Liver (tissue), 3 donors: ENCODE results near the gene CRHR1.

Experiments used
- JUND ChIP-seq, 2 donors: IDR thresholded peaks; 2 replicates each; pipeline ENCODE4 v1.6.1; 2016; ENCODE audit warnings: antibody characterized with exemption in 2 of 2
- RXRA ChIP-seq, 2 donors: IDR thresholded peaks; 2 replicates each; pipeline ENCODE4 v1.6.1; 2017 to 2018; ENCODE audit warnings: antibody characterized with exemption in 2 of 2, mild to moderate bottlenecking in 1 of 2
- SP1 ChIP-seq: IDR thresholded peaks from 2 replicates; pipeline ENCODE4 v1.6.1; 2018; ENCODE audit warnings: antibody characterized with exemption, mild to moderate bottlenecking
- TAF1 ChIP-seq: conservative IDR thresholded peaks from 2 replicates; pipeline ENCODE4 v1.6.1; 2016; ENCODE audit warnings: antibody characterized with exemption, mild to moderate bottlenecking
- YY1 ChIP-seq: IDR thresholded peaks from 2 replicates; pipeline ENCODE4 v1.6.1; 2016; ENCODE audit warnings: antibody characterized with exemption, mild to moderate bottlenecking
- TF ChIP-seq, protein P1 (sequence below): fragments of 150-350 bp; IDR thresholded peaks from 2 replicates; pipeline ENCODE4 v1.5.1; 2017; ENCODE audit warnings: improper control_type of control experiment, low read depth, low read length; ENCODE audit not compliant: missing input control
- TF ChIP-seq, protein P2 (sequence below): IDR thresholded peaks from 2 replicates; pipeline ENCODE4 v1.6.1; 2016; ENCODE audit warnings: antibody characterized with exemption
- TF ChIP-seq, protein P3 (sequence below): IDR thresholded peaks from 2 replicates; pipeline ENCODE4 v1.6.1; 2016; ENCODE audit warnings: antibody characterized with exemption, mild to moderate bottlenecking
- donor health status: healthy.
- donor health status: healthy.

DNA sequence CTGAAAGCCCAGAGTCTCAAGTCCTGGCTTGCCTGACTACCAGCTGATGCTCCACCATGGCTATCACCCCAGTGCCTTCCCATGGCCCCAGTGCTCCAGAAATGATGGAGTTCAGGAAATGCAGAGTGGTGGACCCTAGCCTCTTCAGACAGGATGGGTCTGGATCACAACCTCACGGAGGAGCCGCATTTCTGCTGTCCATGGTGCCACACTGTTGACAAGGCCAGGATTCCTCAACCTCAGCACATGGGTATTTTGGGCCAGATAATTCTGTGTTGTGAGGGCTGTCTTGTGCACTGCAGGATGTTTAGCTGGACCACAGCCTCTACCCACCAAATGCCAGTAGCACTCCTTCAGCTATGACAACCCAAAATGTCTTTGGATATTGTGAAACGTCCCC is 6.7 kb upstream of the CRHR1 start:
- TF ChIP-seq YY1 = no peak
- TF ChIP-seq, protein P1, sequence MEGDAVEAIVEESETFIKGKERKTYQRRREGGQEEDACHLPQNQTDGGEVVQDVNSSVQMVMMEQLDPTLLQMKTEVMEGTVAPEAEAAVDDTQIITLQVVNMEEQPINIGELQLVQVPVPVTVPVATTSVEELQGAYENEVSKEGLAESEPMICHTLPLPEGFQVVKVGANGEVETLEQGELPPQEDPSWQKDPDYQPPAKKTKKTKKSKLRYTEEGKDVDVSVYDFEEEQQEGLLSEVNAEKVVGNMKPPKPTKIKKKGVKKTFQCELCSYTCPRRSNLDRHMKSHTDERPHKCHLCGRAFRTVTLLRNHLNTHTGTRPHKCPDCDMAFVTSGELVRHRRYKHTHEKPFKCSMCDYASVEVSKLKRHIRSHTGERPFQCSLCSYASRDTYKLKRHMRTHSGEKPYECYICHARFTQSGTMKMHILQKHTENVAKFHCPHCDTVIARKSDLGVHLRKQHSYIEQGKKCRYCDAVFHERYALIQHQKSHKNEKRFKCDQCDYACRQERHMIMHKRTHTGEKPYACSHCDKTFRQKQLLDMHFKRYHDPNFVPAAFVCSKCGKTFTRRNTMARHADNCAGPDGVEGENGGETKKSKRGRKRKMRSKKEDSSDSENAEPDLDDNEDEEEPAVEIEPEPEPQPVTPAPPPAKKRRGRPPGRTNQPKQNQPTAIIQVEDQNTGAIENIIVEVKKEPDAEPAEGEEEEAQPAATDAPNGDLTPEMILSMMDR = no peak
- TF ChIP-seq, protein P2, sequence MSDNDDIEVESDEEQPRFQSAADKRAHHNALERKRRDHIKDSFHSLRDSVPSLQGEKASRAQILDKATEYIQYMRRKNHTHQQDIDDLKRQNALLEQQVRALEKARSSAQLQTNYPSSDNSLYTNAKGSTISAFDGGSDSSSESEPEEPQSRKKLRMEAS = no peak
- TF ChIP-seq, protein P3, sequence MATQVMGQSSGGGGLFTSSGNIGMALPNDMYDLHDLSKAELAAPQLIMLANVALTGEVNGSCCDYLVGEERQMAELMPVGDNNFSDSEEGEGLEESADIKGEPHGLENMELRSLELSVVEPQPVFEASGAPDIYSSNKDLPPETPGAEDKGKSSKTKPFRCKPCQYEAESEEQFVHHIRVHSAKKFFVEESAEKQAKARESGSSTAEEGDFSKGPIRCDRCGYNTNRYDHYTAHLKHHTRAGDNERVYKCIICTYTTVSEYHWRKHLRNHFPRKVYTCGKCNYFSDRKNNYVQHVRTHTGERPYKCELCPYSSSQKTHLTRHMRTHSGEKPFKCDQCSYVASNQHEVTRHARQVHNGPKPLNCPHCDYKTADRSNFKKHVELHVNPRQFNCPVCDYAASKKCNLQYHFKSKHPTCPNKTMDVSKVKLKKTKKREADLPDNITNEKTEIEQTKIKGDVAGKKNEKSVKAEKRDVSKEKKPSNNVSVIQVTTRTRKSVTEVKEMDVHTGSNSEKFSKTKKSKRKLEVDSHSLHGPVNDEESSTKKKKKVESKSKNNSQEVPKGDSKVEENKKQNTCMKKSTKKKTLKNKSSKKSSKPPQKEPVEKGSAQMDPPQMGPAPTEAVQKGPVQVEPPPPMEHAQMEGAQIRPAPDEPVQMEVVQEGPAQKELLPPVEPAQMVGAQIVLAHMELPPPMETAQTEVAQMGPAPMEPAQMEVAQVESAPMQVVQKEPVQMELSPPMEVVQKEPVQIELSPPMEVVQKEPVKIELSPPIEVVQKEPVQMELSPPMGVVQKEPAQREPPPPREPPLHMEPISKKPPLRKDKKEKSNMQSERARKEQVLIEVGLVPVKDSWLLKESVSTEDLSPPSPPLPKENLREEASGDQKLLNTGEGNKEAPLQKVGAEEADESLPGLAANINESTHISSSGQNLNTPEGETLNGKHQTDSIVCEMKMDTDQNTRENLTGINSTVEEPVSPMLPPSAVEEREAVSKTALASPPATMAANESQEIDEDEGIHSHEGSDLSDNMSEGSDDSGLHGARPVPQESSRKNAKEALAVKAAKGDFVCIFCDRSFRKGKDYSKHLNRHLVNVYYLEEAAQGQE = peak; percentile 34
- no peak for TF ChIP-seq JUND (IDR thresholded peaks at IDR 0.05)
- no peak for TF ChIP-seq TAF1
- no peak for TF ChIP-seq SP1
- no peak for TF ChIP-seq RXRA (IDR thresholded peaks at IDR 0.05)
